ENCODE data around the gene DNASE1L1.

Gene DNASE1L1

GRCh38 chrX:154369449-154370299 lies 39.4 kb downstream of the DNASE1L1 start:
- in situ Hi-C loops (cut with HindIII; ENCODE audit: low pct_ligation_motif_present, low sequenced_read_pairs), result no loop called here
- Histone ChIP-seq H3K27me3 (replicated peaks) (no peaks in the 10 kb centered on the region), H3K27ac (peak overlapping the region; percentile 99), H3K4me3 (ENCODE audit: low read depth, low read length) (peak overlapping the region; percentile 95), H3K36me3 (replicated peaks) (peaks cover 47% of the 10 kb centered on the region)
- DNase-seq, result peak; percentile 89
- TF ChIP-seq, protein P1, sequence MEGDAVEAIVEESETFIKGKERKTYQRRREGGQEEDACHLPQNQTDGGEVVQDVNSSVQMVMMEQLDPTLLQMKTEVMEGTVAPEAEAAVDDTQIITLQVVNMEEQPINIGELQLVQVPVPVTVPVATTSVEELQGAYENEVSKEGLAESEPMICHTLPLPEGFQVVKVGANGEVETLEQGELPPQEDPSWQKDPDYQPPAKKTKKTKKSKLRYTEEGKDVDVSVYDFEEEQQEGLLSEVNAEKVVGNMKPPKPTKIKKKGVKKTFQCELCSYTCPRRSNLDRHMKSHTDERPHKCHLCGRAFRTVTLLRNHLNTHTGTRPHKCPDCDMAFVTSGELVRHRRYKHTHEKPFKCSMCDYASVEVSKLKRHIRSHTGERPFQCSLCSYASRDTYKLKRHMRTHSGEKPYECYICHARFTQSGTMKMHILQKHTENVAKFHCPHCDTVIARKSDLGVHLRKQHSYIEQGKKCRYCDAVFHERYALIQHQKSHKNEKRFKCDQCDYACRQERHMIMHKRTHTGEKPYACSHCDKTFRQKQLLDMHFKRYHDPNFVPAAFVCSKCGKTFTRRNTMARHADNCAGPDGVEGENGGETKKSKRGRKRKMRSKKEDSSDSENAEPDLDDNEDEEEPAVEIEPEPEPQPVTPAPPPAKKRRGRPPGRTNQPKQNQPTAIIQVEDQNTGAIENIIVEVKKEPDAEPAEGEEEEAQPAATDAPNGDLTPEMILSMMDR (IDR thresholded peaks at IDR 0.05; ENCODE audit: low read depth, low read length, missing control alignments), result no peak

DNA sequence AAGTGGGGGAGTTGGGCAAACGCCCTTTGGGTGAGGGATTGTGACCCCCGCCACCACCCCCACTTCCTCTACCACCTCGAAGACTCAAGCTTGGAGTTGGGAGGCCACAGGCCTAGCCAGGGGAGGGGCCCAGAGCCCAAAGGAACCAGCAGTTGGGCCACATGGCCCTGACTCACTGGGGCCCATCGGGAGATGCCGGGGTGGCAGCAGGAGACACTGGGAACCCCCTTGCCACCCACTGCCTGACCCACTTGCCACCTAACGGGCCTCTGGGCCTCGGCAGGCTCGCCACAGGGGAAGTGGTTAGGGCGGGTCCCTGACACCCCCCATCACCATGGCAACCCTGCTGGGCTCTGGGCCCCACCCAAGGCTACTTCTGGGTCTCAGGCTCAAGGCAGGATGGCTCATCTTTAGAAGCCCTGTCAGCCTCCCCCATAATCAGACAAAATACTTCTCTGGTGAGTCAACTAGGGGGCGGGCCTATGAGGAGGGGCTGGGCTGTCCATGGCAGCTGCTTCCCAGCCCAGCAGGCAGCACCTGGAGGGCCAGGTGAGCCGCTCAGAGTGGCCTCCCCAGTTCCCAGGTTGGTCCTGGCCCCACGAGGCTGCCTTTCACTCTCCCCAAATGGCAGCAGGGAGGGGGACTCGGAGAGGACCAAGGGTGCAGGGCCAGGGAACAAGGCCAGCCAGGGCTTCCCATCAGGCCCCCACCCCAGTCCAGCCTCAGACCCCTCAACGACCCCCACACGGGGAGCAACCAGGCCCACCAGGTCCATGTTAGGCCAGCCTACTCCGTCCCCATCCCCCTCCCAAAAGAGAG lies 40.2 kb downstream of the DNASE1L1 start:
- peaks cover 47% of the 10 kb centered on the region for H3K36me3 ChIP-seq (replicated peaks)
- H3K27ac ChIP-seq, result peak overlapping the region; percentile 99
- peak; percentile 89 for DNase-seq
- in situ Hi-C loops (cut with HindIII; ENCODE audit: low pct_ligation_motif_present, low sequenced_read_pairs), result no loop called here
- TF ChIP-seq, protein P1 (IDR thresholded peaks at IDR 0.05; ENCODE audit: low read depth, low read length, missing control alignments), result no peak
- peak overlapping the region; percentile 95 for H3K4me3 ChIP-seq (ENCODE audit: low read depth, low read length)
- no peaks in the 10 kb centered on the region for H3K27me3 ChIP-seq (replicated peaks)

DNA sequence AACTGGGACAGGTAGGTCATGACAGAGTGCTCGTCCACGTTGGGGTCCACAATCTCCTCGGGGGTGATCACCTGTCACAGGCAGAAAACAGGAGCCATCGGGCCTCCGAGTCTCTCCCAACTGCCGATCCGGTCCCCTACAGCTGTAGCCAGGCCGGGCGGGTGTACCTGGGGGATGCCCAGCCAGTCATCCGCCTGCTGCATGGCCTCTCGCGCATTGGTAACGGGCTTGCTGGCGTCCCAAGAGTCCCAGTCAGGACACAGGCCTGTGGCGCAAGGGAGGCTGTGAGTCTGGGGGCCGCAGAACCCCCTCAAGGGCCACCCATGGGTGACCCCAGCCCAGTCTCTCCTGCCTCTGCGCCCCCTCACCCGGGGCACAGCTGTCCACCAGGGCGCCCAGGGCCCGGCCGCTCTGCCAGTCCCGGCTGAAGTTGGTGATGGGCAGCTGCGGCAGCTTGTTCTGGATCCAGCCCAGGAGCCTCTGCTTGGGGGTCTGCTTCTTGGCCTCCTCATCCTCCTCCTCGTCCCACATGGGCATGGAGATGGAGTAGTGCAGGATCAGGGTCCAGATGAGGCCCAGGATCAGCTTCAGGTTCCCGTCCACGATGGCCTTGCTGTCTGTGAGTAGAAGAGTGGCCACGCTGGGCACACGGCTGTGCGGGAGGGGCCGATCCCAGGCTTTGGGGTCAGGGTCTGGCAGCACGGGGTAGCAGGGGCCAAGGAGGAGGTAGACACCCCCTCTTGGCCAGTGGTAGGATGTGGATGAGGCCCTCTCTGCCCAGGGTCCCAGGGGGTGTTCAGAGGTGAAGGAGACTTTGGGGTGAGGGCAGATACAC lies 41.4 kb downstream of the DNASE1L1 start:
- DNase-seq, result no peak
- peak overlapping the region; percentile 99 for H3K27ac ChIP-seq
- peaks cover 54% of the 10 kb centered on the region for H3K36me3 ChIP-seq (replicated peaks)
- peak overlapping the region; percentile 95 for H3K4me3 ChIP-seq (ENCODE audit: low read depth, low read length)
- in situ Hi-C loops (cut with HindIII; ENCODE audit: low pct_ligation_motif_present, low sequenced_read_pairs), result no loop called here
- H3K27me3 ChIP-seq (replicated peaks), result no peaks in the 10 kb centered on the region
- TF ChIP-seq, protein P1 (IDR thresholded peaks at IDR 0.05; ENCODE audit: low read depth, low read length, missing control alignments), result no peak

- no peak for DNase-seq
- H3K27ac ChIP-seq, result no peak overlapping the region
- in situ Hi-C loops (cut with HindIII; ENCODE audit: low pct_ligation_motif_present, low sequenced_read_pairs), result no loop called here
- H3K27me3 ChIP-seq (replicated peaks), result no peaks in the 10 kb centered on the region
- no peak overlapping the region for H3K4me3 ChIP-seq (ENCODE audit: low read depth, low read length)
- TF ChIP-seq, protein P1 (IDR thresholded peaks at IDR 0.05; ENCODE audit: low read depth, low read length, missing control alignments), result no peak
- H3K36me3 ChIP-seq (replicated peaks), result peaks cover 65% of the 10 kb centered on the region
Observed at GRCh38 chrX:154366666-154367055, 42.4 kb downstream of the DNASE1L1 start.

GRCh38 chrX:154365997-154366665 lies 42.9 kb downstream of the DNASE1L1 start:
- in situ Hi-C loops (cut with HindIII; ENCODE audit: low pct_ligation_motif_present, low sequenced_read_pairs), result no loop called here
- no peaks in the 10 kb centered on the region for H3K27me3 ChIP-seq (replicated peaks)
- peaks cover 68% of the 10 kb centered on the region for H3K36me3 ChIP-seq (replicated peaks)
- no peak overlapping the region for H3K27ac ChIP-seq
- no peak for DNase-seq
- TF ChIP-seq, protein P1 (IDR thresholded peaks at IDR 0.05; ENCODE audit: low read depth, low read length, missing control alignments), result no peak
- no peak overlapping the region for H3K4me3 ChIP-seq (ENCODE audit: low read depth, low read length)
